Upper lobe of left lung (tissue), 4 donors: ENCODE data around the gene DCUN1D3.

Experiments used
- CTCF ChIP-seq, 6 experiments: fragments of 450-650 bp in 4 of 6; fragments of 200-600 bp in 2 of 6; sonication (generic) in 2 of 6; IDR thresholded peaks; one replicate each; pipeline ENCODE4 v1.5.1; 2016 to 2019; ENCODE audit warnings: antibody characterized with exemption in 6 of 6
- POLR2AphosphoS5 ChIP-seq, 2 donors: sonication (generic); formaldehyde crosslinking; IDR thresholded peaks; one replicate each; pipeline ENCODE4 v1.5.1; 2017; ENCODE audit warnings: antibody characterized with exemption in 2 of 2

DNA sequence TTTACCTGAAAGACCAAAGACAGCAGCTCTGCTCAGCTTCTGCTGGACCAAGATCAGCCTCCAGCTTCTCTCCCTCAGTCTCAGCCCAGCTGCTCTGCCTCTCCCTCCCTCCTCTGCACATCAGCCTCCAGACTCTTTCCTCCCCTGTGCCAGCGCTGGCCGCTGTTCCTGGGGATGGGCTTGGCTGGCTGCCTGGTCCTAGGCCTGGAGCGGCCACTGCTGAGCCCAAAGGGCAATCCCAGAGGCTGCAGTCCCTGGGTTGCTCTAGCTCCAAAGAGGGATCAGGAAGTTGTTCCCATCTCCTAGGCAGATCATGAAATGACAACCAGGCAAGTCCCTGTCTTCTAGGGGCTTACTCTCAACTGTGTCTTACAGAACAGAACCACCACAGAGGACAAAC is 31.3 kb downstream of the DCUN1D3 start:
- TF ChIP-seq POLR2AphosphoS5 (IDR thresholded peaks at IDR 0.05) (no peak), CTCF (IDR thresholded peaks at IDR 0.05) (no peak)
